Stimulated activated CD8-positive, alpha-beta memory T cell treated with anti-CD3 and anti-CD28 coated beads, Interleukin-15, amount 100 ng/mL, for 4 hours (primary cell): Measurements from ENCODE around the gene PRM3.

ENCODE experiments used
- DNase-seq, 2 donors: peaks; one replicate each; pipeline ENCODE4 v3.0.0-alpha.2; 2020; ENCODE audit warnings: low read depth in 2 of 2

Gene PRM3, protein sequence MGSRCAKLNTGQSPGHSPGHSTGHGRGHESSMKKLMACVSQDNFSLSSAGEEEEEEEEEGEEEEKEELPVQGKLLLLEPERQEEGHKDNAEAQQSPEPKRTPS

DNA sequence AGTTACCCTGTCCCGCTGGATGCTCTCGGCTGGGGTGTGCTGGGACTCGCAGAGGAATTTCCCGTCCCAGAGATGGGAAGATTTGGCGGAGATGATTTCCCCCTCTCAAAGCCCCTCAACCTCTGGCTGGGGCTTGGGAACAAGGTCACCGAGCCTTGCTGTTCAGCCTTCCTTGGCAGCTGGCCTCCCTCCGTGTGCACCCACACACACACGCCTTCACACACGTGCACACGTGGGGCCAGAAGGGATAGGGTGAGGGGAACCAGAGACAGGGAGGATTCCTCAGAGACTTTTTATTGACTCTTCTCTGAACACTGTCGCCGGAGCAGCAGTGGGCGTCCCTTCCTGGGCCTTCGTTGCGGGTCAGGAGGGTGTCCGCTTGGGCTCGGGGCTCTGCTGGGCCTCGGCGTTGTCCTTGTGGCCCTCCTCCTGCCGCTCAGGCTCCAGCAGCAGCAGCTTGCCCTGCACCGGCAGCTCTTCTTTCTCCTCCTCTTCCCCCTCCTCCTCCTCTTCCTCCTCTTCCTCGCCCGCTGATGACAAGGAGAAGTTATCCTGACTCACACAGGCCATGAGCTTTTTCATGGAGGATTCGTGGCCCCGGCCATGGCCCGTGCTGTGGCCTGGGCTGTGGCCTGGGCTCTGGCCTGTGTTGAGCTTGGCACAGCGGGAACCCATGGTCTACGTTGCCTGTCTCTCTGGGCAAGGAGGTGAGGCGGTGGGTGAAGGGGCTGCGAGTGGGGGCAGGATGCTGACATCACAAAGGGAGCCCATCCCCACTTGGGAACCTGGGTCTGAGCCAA, at the start of gene PRM3:
PRM3 (minus strand) TSS at position 709 of the 800 bp plus-strand sequence; CDS start at position 675, 34 bp downstream.
- DNase-seq = no peak

DNA sequence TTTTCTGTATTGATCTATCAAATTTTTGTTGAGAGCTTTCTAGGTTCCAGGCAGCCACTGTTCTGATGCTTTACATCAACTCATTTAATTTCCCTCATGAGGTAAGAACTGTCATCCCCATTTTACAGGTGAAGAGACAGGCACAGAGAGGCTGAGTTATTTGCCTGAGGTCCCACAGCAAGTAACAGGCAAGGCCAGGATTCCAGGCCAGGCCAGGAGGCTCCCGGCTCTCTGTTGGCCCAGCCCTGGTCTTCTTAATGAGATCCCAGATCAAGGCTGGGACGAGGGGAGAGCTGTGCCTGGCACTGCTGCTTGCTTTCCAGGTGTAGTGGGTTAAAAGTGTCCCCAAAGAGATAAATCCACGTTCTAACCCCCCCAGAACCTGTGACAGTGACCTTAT, 49.4 kb upstream of the PRM3 start:
- DNase-seq = no peak

DNA sequence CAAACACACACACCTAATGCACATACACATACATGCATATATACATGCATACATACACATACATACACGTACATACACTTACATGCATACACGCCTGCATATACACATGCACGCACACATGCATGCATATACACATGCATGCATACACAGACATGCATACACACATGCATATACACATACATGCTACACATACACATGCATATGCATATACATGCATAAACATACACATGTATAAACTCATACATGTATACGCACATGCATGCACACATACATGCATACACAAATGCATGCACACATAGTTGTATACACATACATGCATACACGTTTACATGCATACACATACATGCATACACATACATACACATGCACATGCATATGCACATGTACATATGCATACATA, 48.2 kb upstream of the PRM3 start:
- no peak for DNase-seq

DNA sequence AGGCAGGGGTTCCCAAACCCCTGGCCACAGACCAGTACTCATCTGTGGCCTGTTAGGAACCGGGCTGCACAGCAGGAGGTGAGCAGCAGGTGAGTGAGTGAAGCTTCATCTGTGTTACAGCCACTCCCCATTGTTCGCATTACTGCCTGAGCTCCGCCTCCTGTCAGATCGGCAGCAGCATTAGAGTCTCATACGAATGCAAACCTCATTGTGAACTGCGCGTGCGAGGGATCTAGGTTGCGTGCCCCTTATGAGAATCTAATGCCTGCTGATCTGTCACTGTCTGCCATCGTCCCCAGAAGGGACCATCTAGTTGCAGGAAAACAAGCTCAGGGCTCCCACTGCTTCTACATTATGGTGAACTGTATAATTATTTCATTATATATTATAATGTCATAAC, 46.7 kb upstream of the PRM3 start:
- DNase-seq = no peak

DNA sequence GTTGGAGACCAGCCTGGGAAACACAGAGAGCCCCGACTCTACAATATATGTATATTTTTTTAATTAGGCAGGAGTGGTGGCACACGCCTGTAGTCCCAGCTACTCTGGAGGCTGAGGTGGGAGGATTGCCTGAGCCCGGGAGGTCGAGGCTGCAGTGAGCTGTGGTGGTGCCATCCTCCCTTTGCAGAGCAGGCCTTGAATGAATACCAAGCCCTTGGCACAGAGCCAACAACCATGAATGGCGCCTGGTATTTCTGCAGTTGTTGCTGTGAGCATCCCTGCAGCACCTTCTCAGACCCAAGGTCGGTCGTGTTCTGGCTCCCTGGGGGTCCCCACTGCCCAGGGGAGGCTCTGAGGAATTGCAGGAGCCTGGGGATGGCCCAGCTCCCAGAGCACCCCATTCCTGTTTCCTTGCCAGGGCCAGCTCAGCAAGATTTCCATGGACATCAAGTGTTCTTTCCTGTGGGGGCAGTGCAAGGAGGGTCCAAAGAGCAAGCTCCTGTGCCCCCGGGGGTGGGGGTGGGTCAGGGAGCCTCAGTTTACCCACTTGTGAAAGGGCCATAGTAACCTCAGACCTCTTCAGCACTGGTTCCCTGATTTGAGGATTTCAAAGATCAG, 46.2 kb upstream of the PRM3 start:
- DNase-seq = no peak

DNA sequence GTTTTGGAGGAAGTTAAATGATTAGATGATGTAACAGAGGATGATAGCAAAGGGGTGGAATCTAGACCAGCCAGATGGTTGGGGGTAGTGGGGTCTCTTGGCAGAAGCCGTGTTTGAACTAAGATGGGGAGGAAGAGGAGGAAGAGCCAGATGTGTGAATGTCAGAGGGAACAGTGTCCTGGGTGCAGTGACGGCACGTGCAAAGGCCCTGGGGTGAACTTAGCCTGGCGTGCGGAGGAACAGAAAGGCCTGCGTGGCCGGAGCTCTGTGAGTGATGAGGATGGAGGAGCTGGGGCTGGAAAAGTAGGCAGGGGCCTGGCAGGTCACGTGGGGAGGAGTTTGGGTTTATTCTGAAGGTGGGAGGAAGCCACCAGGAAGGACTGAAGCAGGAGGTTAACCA, 45.4 kb upstream of the PRM3 start:
- DNase-seq = no peak

DNA sequence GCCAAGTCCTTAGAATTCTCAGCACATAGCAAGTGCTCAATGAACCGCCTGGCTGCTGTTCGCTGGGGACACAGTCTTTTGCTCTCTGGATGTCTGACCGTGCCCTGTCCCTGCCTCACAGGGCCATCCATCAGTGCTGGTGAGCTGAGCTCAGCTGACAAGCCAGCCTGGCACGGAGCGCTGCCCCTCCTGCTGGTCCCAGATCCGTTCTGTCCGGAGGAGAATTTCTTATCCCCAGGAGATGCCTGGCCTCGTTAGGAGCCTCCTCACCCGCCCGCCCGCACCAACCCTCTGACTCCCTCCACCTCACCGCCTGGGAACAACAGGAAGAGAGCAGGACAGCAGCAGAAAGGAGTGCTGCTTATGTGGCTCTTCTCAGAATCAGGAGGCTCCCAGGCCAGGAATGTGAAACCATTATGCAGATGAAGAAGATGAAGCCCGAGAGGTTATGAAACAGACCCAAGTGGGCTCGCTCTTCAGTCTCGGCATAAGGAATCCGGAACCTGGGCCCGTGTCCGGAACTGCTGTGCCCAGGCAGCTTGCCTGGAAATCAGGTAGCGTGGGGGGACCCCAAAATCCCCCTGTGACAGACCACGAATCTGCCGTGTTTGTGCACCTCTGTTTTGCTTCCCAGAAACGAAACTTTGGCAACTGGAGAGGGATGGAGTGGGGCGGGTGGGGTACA, 43.0 kb upstream of the PRM3 start:
- DNase-seq = no peak

DNA sequence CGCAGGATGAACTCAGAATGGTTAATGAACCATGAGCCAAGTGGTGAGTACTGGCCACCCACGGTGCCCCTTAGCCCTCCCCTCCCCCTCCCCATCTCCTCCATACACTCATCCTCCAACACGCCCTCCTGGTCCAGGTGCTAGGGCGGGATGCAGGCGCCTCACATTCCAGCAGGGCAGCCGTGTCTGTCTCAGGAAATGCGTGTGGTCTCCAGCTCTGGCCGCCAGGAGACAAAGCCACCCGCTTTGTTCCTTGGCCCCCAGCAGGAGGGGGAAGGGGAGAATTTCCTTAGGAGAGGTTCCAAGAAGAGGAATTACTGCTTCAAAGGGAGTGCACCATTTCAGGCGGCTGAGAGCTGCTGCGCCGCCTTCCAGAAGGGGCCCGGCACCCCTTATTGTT, 42.1 kb upstream of the PRM3 start:
- no peak for DNase-seq

DNA sequence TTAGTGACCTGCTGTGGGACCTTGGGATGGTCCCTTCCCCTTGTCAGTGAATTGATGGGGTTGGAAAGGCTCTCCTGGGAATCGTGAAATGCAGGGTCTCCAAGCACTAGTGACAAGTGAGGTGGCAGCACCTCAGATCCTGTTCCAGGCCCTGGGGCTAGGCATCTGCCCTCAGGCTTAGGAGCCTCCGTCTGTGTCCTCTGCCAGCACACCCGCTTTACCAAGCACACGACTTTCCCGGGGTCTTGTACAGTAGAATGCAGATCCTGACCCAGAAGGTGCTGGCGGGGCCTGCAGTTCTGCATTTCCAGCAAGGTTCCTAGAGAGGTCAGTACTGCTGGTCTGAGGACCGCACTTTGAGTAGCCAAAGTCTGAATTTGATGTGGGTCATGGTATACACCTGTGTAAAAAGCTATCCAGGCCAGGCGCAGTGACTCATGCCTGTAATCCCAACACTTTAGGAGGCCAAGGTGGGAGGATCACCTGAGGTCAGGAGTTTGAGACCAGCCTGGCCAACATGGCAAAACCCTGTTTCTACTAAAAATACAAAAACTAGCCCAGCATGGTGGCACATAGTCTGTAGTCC, 41.0 kb upstream of the PRM3 start:
- no peak for DNase-seq

DNA sequence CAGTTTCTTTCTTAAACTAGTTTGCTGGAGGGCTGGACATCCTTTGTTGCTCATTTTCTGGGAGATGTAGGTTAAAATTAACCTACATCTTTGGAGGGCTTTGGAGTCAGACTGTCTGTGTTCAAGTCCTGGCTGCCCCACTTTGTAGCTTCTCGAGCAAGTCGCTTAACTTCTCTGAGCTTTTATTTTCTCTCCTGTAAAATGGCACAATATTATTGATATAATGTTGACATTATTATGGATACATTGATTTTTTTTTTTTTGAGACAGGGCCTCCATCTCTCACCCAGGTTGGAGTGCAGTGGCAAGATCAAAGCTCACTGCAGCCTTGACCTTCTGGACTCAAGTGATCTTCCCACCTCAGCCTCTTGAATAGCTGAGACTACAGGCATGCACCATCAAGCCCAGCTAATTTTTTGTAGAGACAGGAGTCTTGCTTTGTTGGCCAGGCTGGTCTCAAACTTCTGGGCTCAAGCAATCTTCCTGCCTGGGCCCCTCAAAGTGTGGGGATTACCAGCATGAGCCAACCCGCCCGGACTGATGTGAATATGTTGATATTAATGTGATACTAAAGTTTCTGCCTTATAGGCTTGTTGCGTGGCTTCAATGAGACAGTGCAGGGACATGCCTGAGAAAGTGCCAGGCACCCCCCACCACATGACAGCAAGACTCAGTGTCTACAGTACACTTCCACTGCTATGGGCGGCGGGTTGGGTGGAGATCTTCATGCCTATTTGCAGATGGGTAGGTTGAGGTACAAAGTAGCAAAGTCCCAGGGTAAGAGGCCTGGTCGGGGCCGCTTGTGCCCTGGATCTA, 40.3 kb upstream of the PRM3 start:
- DNase-seq = no peak

DNA sequence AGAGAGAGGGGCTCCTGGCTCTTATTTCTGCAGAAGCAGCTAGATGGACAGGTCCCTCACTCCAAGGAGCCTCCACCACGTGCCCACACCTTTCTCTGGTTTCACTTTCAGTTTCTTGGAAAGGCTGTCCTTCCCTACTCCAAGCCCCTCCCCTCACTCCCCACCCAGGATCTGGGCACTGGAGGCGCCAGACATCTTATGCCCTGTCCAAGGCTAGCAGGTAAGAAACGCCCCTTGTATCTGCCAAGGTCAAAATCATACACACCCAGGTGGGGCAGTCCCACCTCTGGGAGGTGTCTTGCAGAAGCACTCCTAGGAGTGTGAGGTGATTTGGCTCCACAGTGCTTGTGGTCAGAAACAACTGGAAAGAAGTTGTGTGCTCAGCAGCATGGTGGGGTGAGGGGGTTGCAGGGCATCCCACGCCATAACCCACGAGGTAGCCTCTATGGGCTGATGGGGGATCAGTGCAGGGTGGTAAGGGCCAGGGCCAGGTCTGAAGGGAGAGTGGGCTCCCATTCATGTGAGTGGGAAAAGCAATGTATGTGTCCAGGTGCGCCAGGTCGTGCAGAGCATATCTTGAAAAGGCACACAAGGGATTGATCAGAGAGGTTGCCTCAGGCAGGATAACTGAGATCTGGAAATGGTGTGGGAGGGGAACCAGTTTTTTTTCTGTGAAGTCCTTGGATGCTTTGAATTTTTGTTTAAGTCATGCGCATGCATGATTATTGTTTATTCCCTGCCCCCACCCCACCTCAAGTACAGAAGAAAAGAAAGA, 39.5 kb upstream of the PRM3 start:
- DNase-seq = peak in 1 of 2 donors; percentile 17

DNA sequence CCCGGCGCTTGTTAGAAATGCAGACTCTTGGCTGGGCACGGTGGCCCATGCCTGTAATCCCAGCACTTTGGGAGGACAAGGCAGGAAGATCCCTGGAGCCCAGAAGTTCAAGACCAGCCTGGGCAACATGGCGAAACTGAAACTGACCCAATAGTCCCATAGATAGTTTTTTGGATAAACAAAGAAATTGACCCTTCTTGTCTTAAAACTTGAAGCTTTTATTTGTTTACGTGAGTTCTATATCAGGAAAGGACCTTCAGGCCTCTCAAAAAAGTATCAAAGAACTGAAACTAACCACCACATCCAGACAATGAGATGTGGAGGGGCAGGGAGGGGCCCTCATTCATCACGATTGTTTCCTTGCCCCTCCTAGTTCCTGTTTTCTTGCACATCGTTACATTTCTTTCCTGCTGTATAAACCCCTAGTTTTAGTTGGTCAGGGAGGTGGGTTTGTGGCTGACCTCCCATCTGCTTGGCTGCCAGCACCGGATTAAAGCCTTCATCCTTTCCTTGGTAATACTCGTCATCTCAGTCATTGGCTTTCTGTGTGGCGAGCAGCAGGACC, 37.6 kb upstream of the PRM3 start:
- no peak for DNase-seq

DNA sequence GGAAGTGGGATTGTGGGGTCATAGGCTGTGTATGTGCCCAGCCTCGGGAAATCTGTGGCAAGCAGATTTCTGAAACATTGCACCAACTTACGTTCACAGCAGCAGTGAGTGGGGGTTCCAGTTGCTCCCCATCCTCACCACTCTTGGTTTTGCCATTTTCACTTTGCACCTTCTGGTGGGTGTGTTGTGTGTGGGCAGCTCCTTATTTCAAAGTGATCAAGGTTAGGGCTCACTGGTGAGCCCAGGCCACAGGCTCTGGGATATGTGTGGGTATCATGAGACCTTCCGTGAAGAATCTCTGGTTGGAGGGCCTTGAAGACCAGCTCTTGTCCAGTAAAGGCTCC, 37.2 kb upstream of the PRM3 start:
- DNase-seq = no peak

DNA sequence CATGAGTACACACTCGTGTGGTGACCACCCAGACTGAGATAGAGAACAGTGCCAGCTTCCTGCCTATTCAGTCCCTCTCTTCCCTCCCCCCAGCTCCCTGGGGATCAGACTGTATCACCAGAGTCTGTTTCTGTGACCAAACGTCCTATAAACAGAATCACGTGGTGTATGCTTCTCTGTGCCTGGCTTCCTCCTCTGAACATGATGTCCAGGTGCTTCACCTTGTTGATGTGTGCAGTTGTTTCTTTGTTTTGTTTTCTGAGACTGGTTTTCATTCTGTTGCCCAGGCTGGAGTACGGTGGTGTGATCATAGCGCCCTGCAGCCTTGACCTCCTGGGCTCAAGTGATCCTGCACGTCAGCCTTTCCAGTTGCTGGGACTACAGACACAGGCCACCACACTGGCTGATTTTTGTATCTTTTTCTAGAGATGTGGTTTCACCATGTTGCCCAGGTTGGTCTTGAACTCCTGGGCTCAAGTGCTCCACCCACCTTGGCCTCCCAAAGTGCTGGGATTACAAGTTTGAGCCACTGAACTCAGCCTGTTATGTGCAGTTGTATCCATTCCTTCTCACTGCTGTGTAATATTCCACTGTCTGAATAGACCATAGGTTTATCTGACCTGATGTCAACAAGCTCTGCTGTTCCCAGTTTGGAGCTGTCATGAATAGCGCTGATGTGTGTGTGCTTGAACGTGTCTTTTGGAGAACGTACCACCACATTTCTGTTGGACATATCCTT, 36.6 kb upstream of the PRM3 start:
- DNase-seq = no peak

DNA sequence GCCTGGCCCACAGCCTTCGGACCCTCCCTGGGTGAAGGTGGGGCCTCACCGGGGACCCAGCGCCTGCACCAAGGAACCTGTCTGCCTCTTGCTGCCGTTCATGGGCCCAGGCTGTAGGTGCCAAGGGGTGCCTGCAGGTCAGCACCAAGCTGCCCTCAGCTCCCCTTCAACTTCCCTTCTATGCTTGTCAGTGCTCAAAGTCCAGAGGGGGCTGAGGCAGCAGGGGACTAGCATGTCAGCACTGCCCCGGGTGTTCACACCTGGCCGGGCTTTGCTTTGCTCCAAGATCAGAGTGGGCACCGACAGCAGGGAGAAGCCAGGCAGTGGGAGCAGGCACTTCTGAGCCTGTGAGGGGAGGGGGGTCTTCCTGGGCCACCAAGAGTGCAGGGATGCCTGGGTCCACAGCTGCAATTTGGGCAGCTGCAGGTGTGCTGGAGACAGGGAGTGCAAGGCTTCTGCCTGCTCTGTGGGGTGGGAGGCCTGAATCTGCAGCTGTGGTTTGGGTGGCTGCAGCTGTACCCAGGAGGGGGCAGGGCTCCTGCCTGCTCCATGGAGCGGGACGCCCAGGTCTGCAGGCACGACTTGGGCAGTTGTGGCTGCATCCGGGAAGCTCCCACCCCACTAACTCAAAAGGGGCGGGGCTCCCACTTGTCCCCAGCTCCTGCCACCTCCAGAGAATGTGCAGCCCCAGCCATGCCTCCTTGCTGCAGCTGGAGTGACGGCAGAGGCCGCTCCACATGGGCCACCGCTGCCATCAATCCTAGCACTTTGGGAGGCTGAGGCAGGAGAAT, 35.3 kb upstream of the PRM3 start:
- DNase-seq = no peak

DNA sequence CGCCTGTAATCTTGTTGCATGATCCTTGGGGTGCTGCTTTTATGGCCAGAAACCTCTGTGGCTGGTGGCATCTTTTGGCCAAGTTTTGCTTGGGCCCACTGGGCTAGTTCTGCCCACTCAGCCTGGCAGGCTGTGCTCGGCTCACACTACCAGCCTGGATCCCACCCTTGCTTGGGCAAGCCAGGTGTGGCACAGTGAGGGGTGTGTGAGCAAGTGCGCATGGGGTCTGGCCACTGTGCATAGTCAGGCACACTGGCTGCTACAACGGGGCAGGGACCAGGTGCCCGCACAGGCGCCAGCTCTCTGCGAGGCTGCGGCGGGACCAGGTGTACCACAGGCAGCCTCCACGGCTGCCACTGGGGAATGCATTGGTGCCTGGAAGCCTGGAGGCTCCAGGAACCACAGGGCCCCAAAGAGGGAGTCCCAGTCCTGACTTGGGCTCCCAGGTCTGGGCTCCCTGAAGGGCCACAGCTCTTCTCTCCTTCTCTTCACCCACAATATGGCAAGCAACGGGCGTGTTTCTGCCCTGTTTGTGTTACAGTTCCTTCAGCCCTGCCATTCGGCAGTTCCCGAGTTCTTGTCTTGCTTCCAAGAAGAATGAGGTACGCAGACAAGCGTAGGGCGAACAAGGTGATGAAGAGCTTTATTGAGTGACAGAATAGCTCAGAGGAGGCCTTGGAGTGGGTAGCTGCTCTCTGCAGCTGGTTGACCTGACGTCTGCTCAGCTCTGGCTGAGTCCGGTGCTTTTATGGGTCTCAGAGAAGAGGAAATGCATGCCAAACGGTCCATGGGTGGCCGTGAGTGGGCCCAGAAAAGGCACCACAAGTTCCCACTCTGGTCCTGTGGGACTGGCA, 34.4 kb upstream of the PRM3 start:
- no peak for DNase-seq

DNA sequence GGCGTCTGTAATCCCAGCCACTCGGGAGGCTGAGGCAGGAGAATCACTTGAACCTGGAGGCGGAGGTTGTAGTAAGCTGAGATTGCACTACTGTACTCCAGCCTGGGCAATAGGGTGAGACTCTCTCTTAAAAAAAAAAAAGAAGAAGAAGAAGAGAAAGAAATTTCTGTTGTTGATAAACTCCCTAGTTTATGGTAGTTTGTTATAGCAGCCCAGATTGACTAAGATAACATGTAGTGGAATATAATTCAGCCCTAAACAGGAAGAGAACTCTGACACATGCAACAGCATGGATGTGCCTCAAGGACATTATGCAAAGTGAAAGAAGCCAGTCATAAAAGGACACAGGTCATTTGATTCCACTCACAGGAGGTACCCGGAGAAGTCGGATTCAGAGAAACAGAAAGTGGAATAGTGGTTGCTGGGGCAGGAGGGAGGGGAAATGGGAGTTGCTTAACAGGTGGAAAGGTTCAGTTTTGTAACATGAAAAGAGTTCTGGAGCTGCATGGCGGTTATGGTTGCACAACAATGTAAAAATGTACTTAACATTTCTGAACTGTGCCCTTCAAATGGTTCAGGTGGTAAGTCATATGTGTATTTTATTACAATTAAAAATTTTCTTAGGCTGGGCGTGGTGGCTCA, 33.7 kb upstream of the PRM3 start:
- no peak for DNase-seq

DNA sequence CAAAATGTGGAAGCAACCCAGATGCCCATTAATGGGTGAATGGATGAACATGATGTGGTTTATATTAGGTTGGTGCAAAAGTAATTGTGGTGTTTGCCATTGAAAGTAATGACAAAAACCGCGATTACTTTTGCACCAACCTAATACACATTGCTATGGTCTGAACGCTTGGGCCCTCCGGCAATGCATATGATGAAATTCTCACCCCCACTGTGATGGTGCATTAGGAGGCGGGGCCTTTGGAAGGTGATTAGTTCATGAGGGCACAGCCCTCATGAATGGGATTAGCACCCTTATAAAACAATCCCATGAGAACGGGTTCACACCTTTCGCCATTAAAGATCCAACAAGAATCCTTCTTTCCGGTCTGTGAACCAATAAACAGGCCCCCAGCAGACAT, 33.0 kb upstream of the PRM3 start:
- no peak for DNase-seq
